Fibroblast of the aortic adventitia (primary cell): ENCODE results near the gene PCBP3. TPM values are rescaled to one million over a fixed set of nuclear protein-coding genes. Genes with fewer than 3 reads are reported as not detected.

Experiments
- DNase-seq: peaks from one replicate; pipeline ENCODE4 v3.0.0-alpha.2; 2010; ENCODE audit warnings: low read depth
- H3K4me3 ChIP-seq: 2 replicates; pipeline ENCODE4 v1.5.1; 2011; ENCODE audit warnings: low read depth, mild to moderate bottlenecking, control low read depth, low read length, moderate library complexity
- total RNA-seq: library from RNA; depleted of rRNA; stranded (reverse); fragments of >200 nt; gene quantifications from 2 replicates; pipeline ENCODE4 v1.2.3, GENCODE V29; 2012; ENCODE audit warnings: low replicate concordance
- TF ChIP-seq, protein P1 (sequence below): IDR thresholded peaks from 2 replicates; pipeline ENCODE4 v1.5.1; 2011; ENCODE audit warnings: mild to moderate bottlenecking, low read length, control low read depth, inconsistent platforms; ENCODE audit not compliant: insufficient read depth

The PCBP3 gene
- total RNA-seq, 1 donor, result 1.2 TPM

DNA sequence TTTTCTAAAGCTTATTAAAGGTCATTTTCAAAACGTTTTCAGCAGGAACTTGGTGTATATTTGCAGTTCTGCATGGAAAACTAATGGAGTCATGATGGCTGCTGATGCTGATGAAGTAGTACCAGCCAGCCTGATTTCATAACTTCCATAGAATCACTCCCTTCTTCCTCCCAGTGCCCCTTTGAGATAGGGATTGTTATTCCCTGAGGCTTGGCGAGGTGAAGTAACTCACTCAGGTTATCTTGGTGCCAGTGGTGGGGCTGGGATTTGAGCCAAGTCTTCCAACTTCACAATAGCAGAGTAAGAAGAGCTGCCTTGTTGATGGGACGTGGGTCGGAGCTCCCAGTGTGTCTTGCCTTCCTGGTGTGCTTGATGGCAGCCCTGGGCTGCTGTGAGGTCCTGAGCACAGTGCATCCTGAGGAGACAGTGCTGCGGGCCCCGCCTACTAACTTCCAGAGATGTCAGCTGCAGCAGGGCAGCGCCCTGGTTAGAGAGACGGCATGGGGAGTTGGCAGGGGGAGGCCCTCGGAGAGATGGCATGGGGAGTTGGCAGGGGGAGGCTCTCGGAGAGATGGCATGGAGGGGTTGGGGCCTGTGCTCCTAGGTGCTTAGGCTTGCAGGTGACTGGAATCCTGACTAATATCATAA lies 92.6 kb downstream of the PCBP3 start:
- DNase-seq, result no peak
- TF ChIP-seq, protein P1, sequence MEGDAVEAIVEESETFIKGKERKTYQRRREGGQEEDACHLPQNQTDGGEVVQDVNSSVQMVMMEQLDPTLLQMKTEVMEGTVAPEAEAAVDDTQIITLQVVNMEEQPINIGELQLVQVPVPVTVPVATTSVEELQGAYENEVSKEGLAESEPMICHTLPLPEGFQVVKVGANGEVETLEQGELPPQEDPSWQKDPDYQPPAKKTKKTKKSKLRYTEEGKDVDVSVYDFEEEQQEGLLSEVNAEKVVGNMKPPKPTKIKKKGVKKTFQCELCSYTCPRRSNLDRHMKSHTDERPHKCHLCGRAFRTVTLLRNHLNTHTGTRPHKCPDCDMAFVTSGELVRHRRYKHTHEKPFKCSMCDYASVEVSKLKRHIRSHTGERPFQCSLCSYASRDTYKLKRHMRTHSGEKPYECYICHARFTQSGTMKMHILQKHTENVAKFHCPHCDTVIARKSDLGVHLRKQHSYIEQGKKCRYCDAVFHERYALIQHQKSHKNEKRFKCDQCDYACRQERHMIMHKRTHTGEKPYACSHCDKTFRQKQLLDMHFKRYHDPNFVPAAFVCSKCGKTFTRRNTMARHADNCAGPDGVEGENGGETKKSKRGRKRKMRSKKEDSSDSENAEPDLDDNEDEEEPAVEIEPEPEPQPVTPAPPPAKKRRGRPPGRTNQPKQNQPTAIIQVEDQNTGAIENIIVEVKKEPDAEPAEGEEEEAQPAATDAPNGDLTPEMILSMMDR, result no peak
- H3K4me3 ChIP-seq, result no peak overlapping the region

DNA sequence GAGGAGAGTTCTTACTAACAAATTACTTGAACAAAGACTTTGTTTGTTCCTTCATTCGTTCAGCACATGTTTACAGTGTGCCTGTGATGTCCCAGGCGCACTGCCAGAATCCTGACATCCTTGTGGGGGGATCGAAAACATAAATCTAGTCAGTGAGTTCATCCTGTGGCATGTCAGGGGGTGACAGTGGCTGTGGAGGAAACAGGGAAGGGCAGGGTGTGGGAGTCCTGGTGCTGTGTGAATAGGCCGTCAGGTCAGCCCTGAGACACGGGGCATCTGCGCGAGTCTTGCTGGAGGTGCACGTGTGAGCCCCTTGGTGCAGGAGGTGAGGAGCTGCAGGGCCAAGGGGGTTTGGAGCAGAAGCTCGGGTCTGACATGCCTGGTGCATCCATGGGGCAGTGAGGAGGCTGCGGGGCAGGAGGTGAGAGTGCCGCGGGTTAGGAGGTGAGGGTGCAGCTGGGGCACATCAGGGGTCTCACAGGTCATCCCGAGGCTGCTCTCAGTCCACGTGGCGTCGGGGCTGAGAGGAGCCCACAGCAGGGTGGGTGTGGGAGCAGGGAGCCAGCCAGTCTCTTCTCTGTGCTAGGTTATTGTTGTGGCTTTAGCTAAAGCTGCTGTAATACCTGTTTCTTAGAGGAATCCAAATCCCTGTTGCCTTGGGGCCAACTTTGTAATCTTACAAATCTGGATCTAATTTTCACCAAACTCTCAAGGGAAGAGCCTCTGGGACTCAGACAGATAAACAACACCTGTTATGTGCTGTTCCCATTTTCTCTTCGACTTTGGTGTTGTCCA lies 93.4 kb downstream of the PCBP3 start:
- TF ChIP-seq, protein P1, result no peak
- no peak for DNase-seq
- no peak overlapping the region for H3K4me3 ChIP-seq

DNA sequence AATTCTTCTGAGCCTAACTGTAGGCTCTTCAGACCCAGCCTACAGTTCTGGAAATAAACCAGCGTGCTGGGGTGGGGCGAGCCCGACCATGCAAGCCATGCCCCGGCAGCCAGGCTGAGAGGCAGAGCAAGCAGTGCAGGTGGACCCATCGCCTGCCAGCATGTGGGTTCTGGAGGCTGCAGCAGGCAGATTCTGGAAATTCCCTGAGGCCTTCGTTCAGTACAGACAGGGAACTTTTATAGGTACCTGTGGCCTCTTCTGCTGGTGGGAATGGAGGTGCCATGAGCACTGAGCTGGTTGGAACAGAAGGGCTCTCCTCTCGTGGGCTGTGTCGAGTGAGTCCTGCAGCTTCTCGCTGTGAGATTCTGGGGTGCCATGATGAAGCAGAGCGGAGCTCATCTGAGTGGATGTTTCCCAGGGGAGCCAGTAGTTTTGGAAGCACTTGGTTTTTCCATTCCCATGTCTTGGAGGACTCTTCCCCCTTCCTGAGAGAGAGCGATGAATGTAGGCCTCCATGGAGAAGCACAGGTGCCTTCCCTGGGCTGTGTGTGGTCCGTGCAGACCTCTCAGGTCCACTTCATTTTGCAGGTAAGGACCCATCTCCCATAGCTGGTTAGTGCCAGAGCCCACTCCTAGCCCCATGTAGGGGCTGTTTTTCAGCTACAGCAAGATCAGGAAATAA lies 94.1 kb downstream of the PCBP3 start:
- H3K4me3 ChIP-seq, result no peak overlapping the region
- DNase-seq, result no peak
- TF ChIP-seq, protein P1, result no peak

DNA sequence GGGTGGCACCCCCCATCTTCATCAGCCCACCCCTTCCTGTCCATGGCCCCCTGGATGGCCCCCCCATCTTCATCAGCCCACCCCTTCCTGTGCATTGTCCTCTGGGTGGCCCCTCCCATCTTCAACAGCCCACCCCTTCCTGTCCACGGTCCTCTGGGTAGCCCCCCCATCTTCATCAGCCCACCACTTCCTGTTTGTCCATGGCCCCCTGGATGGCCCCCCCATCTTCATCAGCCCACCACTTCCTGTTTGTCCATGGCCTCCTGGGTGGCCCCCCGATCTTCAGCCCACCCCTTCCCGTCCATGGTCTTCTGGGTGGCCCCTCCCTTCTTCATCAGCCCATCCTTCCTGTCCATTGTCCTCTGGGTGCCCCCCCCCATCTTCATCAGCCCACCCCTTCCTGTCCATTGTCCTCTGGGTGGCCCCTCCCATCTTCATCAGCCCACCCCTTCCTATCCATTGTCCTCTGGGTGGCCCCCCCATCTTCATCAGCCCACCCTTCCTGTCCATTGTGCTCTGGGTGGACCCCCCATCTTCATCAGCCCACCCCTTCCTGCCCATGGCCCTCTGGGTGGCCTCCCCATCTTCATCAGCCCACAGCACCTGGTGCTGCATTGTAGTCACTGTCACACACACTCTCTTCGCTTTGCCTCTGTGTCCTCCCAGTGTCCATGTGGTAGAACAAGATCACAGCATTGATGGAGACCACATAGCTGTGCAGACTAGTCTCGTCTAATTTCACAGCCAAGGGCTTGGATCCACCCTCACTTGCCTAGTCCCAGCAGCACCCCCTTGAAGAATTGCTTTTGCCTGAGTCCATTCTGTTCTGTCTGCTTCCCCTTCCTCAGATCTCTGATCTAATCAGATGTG lies 95.9 kb downstream of the PCBP3 start:
- TF ChIP-seq, protein P1, result no peak
- no peak overlapping the region for H3K4me3 ChIP-seq
- no peak for DNase-seq

DNA sequence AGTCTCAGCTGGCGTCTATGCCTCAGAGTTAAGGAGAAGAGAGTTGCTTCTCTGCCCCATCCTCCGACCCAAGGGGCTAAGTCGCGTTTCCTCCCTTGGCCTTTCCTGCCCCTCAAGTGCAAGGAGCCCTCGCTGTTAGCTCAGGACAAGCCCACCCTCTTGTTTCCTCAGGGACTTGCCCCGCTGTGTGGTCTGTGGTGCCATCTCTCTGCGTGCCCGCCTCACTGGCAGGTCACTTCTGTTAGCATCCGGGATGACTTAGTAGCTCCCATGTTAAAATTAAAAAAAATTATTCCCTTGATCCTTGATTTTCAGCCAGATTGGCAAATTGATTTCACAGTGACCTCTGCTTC lies 96.5 kb downstream of the PCBP3 start:
- no peak for DNase-seq
- H3K4me3 ChIP-seq, result no peak overlapping the region
- TF ChIP-seq, protein P1, result no peak

DNA sequence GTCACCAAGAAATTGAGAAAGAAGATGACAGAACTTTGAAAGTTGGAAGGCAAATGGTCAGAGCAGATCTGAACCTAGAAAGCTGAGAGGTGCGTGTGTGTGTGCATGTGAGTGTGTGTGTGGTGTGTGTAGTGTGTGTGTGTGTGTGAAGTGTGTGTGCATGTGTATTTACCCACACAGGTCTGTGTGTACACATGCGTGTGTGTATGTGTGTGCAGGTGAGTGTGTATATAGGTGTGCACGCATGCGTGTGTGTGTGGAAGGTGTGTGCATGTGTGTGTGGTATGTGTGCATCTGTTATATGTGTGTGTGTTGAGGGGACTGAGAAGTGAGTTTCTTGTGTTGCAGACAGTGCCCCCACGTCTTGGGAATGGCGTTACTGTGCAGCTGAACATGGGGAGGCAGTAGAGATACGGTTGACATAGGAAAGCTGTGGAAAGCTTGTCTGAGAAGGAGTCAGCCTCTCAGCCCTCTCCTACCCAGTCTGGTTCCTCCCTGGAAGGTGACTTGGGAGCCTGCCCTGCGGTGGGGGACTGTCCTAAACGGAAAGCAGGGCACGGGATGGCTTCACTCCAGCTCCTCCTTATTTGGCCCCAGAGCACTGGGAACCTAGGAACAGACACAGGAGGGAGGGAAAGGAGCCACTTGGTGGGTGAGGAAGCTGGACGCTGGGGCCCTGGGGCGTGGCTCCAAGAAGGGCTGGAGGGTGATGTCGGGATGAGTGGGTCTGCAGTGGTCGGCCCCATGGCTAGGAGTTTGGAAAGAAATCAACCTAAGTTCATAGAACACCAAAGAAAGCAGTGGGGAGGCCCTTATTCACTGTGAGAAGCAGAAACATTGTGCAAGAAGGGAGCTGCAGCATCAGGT lies 97.2 kb downstream of the PCBP3 start:
- no peak for DNase-seq
- TF ChIP-seq, protein P1, result no peak
- H3K4me3 ChIP-seq, result no peak overlapping the region
